Memory B cell (primary cell): ENCODE data around the gene MTUS2.
"Not testable (repeated sequence)": the region's sequence is repeated elsewhere in the genome, so short reads cannot be mapped to it uniquely, and the experiment has no call there.

Source experiments
- ATAC-seq: fragments of 150-1000 bp; cut with Tn5 transposase; 2 replicates; pipeline ENCODE4 v1.10.0; 2021; ENCODE audit warnings: low read depth, mild to moderate bottlenecking, moderate library complexity
- DNase-seq, 2 donors: peaks; one replicate each; pipeline ENCODE4 v3.0.0; 2022; ENCODE audit warnings: low spot score in 2 of 2
- H3K27ac Mint-ChIP-seq: one replicate; pipeline ENCODE4 v1.8.0; 2022; ENCODE audit warnings: mild to moderate bottlenecking, moderate library complexity, mixed read lengths
- H3K27me3 Mint-ChIP-seq: one replicate; pipeline ENCODE4 v1.8.0; 2022; ENCODE audit warnings: mixed read lengths
- H3K36me3 Mint-ChIP-seq: one replicate; pipeline ENCODE4 v1.8.0; 2022; ENCODE audit warnings: mild to moderate bottlenecking, mixed read lengths
- H3K4me1 Mint-ChIP-seq: one replicate; pipeline ENCODE4 v1.8.0; 2022; ENCODE audit warnings: mixed read lengths
- H3K4me3 Mint-ChIP-seq: one replicate; pipeline ENCODE4 v1.8.0; 2022; ENCODE audit warnings: mild to moderate bottlenecking, moderate library complexity, mixed read lengths
- H3K9me3 Mint-ChIP-seq: one replicate; pipeline ENCODE4 v1.8.0; 2022; ENCODE audit warnings: mixed read lengths

The MTUS2 gene

GRCh38 chr13:29210676-29211075, 390.5 kb downstream of the MTUS2 start:
- DNase-seq, result no peak
- ATAC-seq, result no peak
- Mint-ChIP-seq H3K27ac (no peak overlapping the region), H3K4me3 (no peak overlapping the region), H3K36me3 (no peaks in the 10 kb centered on the region), H3K27me3 (peaks cover 4% of the 10 kb centered on the region), H3K4me1 (no peaks in the 10 kb centered on the region), H3K9me3 (peaks cover 15% of the 10 kb centered on the region)

GRCh38 chr13:29211162-29211561, 391.0 kb downstream of the MTUS2 start:
- H3K36me3 Mint-ChIP-seq, H3K4me1 Mint-ChIP-seq, H3K4me3 Mint-ChIP-seq, H3K27ac Mint-ChIP-seq, DNase-seq, H3K27me3 Mint-ChIP-seq, ATAC-seq: not testable (repeated sequence)
- H3K9me3 Mint-ChIP-seq, result peaks cover 15% of the 10 kb centered on the region

- H3K27ac Mint-ChIP-seq, result no peak overlapping the region
- peaks cover 1% of the 10 kb centered on the region for H3K9me3 Mint-ChIP-seq
- DNase-seq (no peak), ATAC-seq (no peak)
- H3K4me1 Mint-ChIP-seq, result no peaks in the 10 kb centered on the region
- peaks cover 2% of the 10 kb centered on the region for H3K27me3 Mint-ChIP-seq
- H3K36me3 Mint-ChIP-seq, result no peaks in the 10 kb centered on the region
- no peak overlapping the region for H3K4me3 Mint-ChIP-seq
Observed at GRCh38 chr13:29222458-29222857, 402.3 kb downstream of the MTUS2 start.

GRCh38 chr13:29224206-29224605, 404.1 kb downstream of the MTUS2 start:
- DNase-seq, result no peak

GRCh38 chr13:29227576-29227975, 407.4 kb downstream of the MTUS2 start:
- ATAC-seq (no peak), DNase-seq (no peak)
- H3K36me3 Mint-ChIP-seq, result no peaks in the 10 kb centered on the region
- H3K4me3 Mint-ChIP-seq, result no peak overlapping the region
- H3K9me3 Mint-ChIP-seq, result no peaks in the 10 kb centered on the region
- peaks cover 5% of the 10 kb centered on the region for H3K27me3 Mint-ChIP-seq
- no peak overlapping the region for H3K27ac Mint-ChIP-seq
- H3K4me1 Mint-ChIP-seq, result no peaks in the 10 kb centered on the region

More at GRCh38 chr13:29224206-29224605, 404.1 kb downstream of the MTUS2 start:
- ATAC-seq, result no peak
- no peak overlapping the region for H3K4me3 Mint-ChIP-seq
- H3K4me1 Mint-ChIP-seq, result no peaks in the 10 kb centered on the region
- no peak overlapping the region for H3K27ac Mint-ChIP-seq
- H3K36me3 Mint-ChIP-seq, result no peaks in the 10 kb centered on the region
- peaks cover 5% of the 10 kb centered on the region for H3K27me3 Mint-ChIP-seq
- H3K9me3 Mint-ChIP-seq, result no peaks in the 10 kb centered on the region

GRCh38 chr13:29230299-29230845, 410.2 kb downstream of the MTUS2 start:
- H3K4me1 Mint-ChIP-seq, result no peaks in the 10 kb centered on the region
- H3K4me3 Mint-ChIP-seq, result no peak overlapping the region
- no peaks in the 10 kb centered on the region for H3K9me3 Mint-ChIP-seq
- H3K27ac Mint-ChIP-seq, result no peak overlapping the region
- ATAC-seq, result no peak
- H3K27me3 Mint-ChIP-seq, result peaks cover 5% of the 10 kb centered on the region
- no peak for DNase-seq
- no peaks in the 10 kb centered on the region for H3K36me3 Mint-ChIP-seq

- DNase-seq (no peak), ATAC-seq (no peak)
- Mint-ChIP-seq H3K36me3 (no peaks in the 10 kb centered on the region), H3K27ac (no peak overlapping the region), H3K27me3 (peaks cover 23% of the 10 kb centered on the region), H3K9me3 (peaks cover 6% of the 10 kb centered on the region), H3K4me1 (no peaks in the 10 kb centered on the region), H3K4me3 (no peak overlapping the region)
Observed at GRCh38 chr13:29239653-29240525, 419.8 kb downstream of the MTUS2 start.

- ATAC-seq (no peak), DNase-seq (no peak)
- H3K27ac Mint-ChIP-seq, result no peak overlapping the region
- no peaks in the 10 kb centered on the region for H3K4me1 Mint-ChIP-seq
- no peak overlapping the region for H3K4me3 Mint-ChIP-seq
- peaks cover 2% of the 10 kb centered on the region for H3K9me3 Mint-ChIP-seq
- H3K27me3 Mint-ChIP-seq, result peaks cover 14% of the 10 kb centered on the region
- H3K36me3 Mint-ChIP-seq, result no peaks in the 10 kb centered on the region
Observed at GRCh38 chr13:29254626-29255370, 434.7 kb downstream of the MTUS2 start.

GRCh38 chr13:29255567-29255966, 435.4 kb downstream of the MTUS2 start:
- peaks cover 2% of the 10 kb centered on the region for H3K9me3 Mint-ChIP-seq
- no peaks in the 10 kb centered on the region for H3K36me3 Mint-ChIP-seq

GRCh38 chr13:29260684-29261083, 440.5 kb downstream of the MTUS2 start:
- H3K27me3 Mint-ChIP-seq, result peaks cover 11% of the 10 kb centered on the region
- H3K36me3 Mint-ChIP-seq, result peaks cover 5% of the 10 kb centered on the region
- no peak overlapping the region for H3K4me3 Mint-ChIP-seq
- H3K9me3 Mint-ChIP-seq, result peaks cover 10% of the 10 kb centered on the region
- ATAC-seq, result no peak
- no peak overlapping the region for H3K27ac Mint-ChIP-seq
- no peak for DNase-seq
- H3K4me1 Mint-ChIP-seq, result no peaks in the 10 kb centered on the region

More at GRCh38 chr13:29255567-29255966, 435.4 kb downstream of the MTUS2 start:
- no peak overlapping the region for H3K4me3 Mint-ChIP-seq
- no peak overlapping the region for H3K27ac Mint-ChIP-seq
- no peaks in the 10 kb centered on the region for H3K4me1 Mint-ChIP-seq
- H3K27me3 Mint-ChIP-seq, result peaks cover 14% of the 10 kb centered on the region
- ATAC-seq (no peak), DNase-seq (no peak)

- H3K27ac Mint-ChIP-seq, result no peak overlapping the region
- H3K27me3 Mint-ChIP-seq, result peaks cover 12% of the 10 kb centered on the region
- H3K4me1 Mint-ChIP-seq, result no peaks in the 10 kb centered on the region
- peaks cover 5% of the 10 kb centered on the region for H3K36me3 Mint-ChIP-seq
- DNase-seq, result no peak
- peaks cover 10% of the 10 kb centered on the region for H3K9me3 Mint-ChIP-seq
- ATAC-seq, result no peak
- no peak overlapping the region for H3K4me3 Mint-ChIP-seq
Observed at GRCh38 chr13:29266261-29266660, 446.1 kb downstream of the MTUS2 start.

GRCh38 chr13:29266756-29267733, 446.9 kb downstream of the MTUS2 start:
- DNase-seq (no peak), ATAC-seq (no peak)
- H3K36me3 Mint-ChIP-seq, result peaks cover 5% of the 10 kb centered on the region
- no peak overlapping the region for H3K27ac Mint-ChIP-seq
- H3K27me3 Mint-ChIP-seq, result peaks cover 12% of the 10 kb centered on the region
- H3K4me1 Mint-ChIP-seq, result no peaks in the 10 kb centered on the region
- H3K4me3 Mint-ChIP-seq, result no peak overlapping the region
- H3K9me3 Mint-ChIP-seq, result peaks cover 10% of the 10 kb centered on the region

GRCh38 chr13:29270271-29270985, 450.3 kb downstream of the MTUS2 start:
- Mint-ChIP-seq H3K9me3 (peaks cover under 1% of the 10 kb centered on the region), H3K27me3 (peaks cover 10% of the 10 kb centered on the region), H3K36me3 (no peaks in the 10 kb centered on the region), H3K4me3 (no peak overlapping the region), H3K27ac (no peak overlapping the region), H3K4me1 (no peaks in the 10 kb centered on the region)
- ATAC-seq, result no peak
- no peak for DNase-seq
